SU-DHL-6 (cell line): ENCODE measurements around the gene ZNF14.
"Not testable (repeated sequence)": the region's sequence is repeated elsewhere in the genome, so short reads cannot be mapped to it uniquely, and the experiment has no call there.

ENCODE experiments used
- EZH2phosphoT487 ChIP-seq: fragments of 200-600 bp; sonication (generic), shearing (Covaris generic); conservative IDR thresholded peaks from 2 replicates; pipeline ENCODE4 v1.6.1; 2018; ENCODE audit warnings: mild to moderate bottlenecking, antibody characterized with exemption, low read length, moderate library complexity, mixed read lengths
- TF ChIP-seq, protein P1 (sequence below): fragments of 200-600 bp; sonication (generic); IDR thresholded peaks from one replicate; pipeline ENCODE4 v1.5.1; 2017; ENCODE audit warnings: antibody characterized with exemption, mild to moderate bottlenecking, low read length, moderate library complexity; ENCODE audit not compliant: insufficient read depth, poor library complexity, severe bottlenecking

DNA sequence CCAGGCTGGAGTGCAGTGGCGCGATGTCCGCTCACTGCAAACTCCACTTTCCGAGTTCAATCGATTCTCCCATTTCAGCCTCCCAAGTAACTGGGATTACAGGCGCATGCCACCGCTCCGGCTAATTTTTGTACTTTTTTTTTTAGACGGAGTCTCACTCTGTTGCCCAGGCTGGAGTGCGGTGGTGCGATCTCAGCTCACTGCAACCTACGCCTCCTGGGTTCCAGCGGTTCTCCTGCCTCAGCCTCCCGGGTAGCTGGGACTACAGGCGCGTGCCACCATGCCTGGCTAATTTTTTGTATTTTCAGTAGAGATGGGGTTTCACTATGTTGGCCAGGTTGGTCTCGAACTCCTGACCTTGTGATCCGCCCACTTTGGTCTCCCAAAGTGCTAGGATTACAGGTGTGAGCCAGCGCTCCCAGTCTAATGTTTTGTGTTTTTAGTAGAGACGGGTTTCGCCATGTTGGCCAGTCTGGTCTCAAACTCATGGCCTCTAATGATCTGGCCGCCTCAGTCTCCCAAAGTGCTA, 67.4 kb downstream of the ZNF14 start:
- TF ChIP-seq, protein P1, sequence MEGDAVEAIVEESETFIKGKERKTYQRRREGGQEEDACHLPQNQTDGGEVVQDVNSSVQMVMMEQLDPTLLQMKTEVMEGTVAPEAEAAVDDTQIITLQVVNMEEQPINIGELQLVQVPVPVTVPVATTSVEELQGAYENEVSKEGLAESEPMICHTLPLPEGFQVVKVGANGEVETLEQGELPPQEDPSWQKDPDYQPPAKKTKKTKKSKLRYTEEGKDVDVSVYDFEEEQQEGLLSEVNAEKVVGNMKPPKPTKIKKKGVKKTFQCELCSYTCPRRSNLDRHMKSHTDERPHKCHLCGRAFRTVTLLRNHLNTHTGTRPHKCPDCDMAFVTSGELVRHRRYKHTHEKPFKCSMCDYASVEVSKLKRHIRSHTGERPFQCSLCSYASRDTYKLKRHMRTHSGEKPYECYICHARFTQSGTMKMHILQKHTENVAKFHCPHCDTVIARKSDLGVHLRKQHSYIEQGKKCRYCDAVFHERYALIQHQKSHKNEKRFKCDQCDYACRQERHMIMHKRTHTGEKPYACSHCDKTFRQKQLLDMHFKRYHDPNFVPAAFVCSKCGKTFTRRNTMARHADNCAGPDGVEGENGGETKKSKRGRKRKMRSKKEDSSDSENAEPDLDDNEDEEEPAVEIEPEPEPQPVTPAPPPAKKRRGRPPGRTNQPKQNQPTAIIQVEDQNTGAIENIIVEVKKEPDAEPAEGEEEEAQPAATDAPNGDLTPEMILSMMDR: not testable (repeated sequence)
- not testable (repeated sequence) for TF ChIP-seq EZH2phosphoT487
